ENCODE measurements around the gene CEP170B. TPM values are rescaled to one million over a fixed set of nuclear protein-coding genes. Genes with fewer than 3 reads are reported as not detected.
A peak's percentile ranks its signal among the peaks of the same experiment; 100 is the strongest.

Gene CEP170B
- total RNA-seq, 1 donor from 2014 or later: 14.4 TPM

DNA sequence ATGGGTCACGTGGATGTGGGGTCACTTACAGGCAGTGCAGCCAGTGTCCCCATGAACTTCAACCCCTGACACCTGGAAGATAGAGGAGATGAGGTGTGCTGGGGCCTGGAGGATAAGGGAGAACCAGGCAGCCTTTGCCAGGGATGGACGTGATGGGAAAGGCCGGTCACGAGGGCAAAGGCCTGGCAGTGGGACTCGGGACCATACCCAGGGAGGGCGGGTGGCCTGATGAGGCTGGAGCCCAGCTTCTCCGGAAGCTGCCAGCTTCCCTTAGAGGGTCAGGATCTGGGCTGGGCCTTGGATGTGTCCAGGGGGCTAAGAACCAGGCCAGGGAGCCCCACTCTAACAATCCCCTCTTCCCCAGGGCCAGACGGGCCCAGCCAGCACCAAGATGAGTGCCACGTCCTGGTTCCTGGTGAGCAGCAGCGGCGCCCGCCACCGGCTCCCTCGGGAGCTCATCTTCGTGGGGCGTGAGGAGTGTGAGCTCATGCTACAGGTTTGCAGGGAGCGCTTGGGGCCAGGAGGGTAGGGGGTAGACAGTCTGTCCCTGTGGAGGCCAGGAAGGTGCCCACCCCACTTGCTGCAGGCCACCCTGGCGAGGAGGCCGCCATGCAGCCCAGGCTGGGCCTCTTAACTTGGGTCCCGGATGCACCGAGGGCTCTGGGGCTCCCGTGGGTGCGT is 3.1 kb downstream of the CEP170B start:
- Mint-ChIP-seq H3K27ac (ENCODE audit: unreplicated experiment) (no peak overlapping the region), H3K4me1 (no peaks in the 10 kb centered on the region), H3K27me3 (ENCODE audit: low read depth) (peaks cover 24% of the 10 kb centered on the region), H3K36me3 (ENCODE audit: low read depth) (no peaks in the 10 kb centered on the region), H3K4me3 (no peak overlapping the region), H3K9me3 (no peaks in the 10 kb centered on the region)
- no peak for DNase-seq (ENCODE audit: low read depth, low spot score)
- TF ChIP-seq, protein P1, sequence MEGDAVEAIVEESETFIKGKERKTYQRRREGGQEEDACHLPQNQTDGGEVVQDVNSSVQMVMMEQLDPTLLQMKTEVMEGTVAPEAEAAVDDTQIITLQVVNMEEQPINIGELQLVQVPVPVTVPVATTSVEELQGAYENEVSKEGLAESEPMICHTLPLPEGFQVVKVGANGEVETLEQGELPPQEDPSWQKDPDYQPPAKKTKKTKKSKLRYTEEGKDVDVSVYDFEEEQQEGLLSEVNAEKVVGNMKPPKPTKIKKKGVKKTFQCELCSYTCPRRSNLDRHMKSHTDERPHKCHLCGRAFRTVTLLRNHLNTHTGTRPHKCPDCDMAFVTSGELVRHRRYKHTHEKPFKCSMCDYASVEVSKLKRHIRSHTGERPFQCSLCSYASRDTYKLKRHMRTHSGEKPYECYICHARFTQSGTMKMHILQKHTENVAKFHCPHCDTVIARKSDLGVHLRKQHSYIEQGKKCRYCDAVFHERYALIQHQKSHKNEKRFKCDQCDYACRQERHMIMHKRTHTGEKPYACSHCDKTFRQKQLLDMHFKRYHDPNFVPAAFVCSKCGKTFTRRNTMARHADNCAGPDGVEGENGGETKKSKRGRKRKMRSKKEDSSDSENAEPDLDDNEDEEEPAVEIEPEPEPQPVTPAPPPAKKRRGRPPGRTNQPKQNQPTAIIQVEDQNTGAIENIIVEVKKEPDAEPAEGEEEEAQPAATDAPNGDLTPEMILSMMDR (conservative IDR thresholded peaks at IDR 0.05): no peak

- TF ChIP-seq, protein P1 (conservative IDR thresholded peaks at IDR 0.05): no peak
- H3K27ac Mint-ChIP-seq (ENCODE audit: unreplicated experiment): no peak overlapping the region
- no peak overlapping the region for H3K4me3 Mint-ChIP-seq
- H3K9me3 Mint-ChIP-seq: no peaks in the 10 kb centered on the region
- H3K36me3 Mint-ChIP-seq (ENCODE audit: low read depth): no peaks in the 10 kb centered on the region
- no peak for DNase-seq (ENCODE audit: low read depth, low spot score)
- peaks cover 24% of the 10 kb centered on the region for H3K27me3 Mint-ChIP-seq (ENCODE audit: low read depth)
- no peaks in the 10 kb centered on the region for H3K4me1 Mint-ChIP-seq
Measured at GRCh38 chr14:104868811-104869572, 3.9 kb downstream of the CEP170B start.

- TF ChIP-seq, protein P1 (conservative IDR thresholded peaks at IDR 0.05): no peak
- no peak for DNase-seq (ENCODE audit: low read depth, low spot score)
- Mint-ChIP-seq H3K4me3 (no peak overlapping the region), H3K27me3 (ENCODE audit: low read depth) (peaks cover 24% of the 10 kb centered on the region), H3K36me3 (ENCODE audit: low read depth) (no peaks in the 10 kb centered on the region), H3K27ac (ENCODE audit: unreplicated experiment) (no peak overlapping the region), H3K4me1 (no peaks in the 10 kb centered on the region), H3K9me3 (no peaks in the 10 kb centered on the region)
Measured at GRCh38 chr14:104869669-104870367, 4.8 kb downstream of the CEP170B start.

DNA sequence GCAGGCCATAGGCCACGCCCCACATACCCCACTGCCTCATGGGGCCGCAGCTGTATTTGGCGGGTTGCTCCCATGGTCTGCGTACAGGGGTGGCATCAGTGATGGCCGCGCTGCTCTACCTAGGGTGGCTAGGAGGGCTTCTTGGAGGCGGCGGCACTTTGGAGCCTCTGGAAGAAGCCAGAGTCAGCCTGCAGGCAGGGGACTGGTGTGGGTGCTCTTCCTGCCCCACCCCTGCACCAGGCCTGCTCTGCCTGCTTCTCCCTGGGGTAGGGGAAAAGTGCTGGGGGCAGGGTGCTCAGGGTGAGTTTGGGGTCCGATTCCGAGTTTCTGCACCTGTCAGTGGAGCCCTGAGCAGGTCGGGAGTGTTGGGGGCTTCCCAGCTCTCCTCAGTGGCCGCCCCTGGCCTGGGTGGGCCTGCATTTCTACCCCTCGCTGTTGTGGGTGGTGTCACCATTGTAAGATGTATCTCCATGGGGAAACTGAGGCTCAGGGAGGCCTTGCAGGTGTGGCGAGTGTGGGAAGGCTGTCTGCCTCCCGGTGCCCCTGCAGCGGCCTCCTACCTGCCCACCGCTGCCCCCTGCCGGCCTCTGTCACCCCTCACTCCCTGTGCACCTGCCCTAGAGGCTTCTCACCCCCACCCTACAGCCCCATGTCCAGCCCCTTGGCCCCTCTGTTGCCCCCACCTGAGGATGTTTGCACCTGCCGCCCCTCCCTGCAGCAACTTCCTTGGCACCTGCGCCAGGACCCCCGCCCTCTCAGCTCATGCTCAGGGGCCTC is 5.5 kb downstream of the CEP170B start:
- no peak for DNase-seq (ENCODE audit: low read depth, low spot score)
- Mint-ChIP-seq H3K4me1 (no peaks in the 10 kb centered on the region), H3K27ac (ENCODE audit: unreplicated experiment) (no peak overlapping the region), H3K36me3 (ENCODE audit: low read depth) (no peaks in the 10 kb centered on the region), H3K4me3 (no peak overlapping the region), H3K9me3 (no peaks in the 10 kb centered on the region), H3K27me3 (ENCODE audit: low read depth) (peaks cover 24% of the 10 kb centered on the region)
- TF ChIP-seq, protein P1 (conservative IDR thresholded peaks at IDR 0.05): peak; percentile 54

- TF ChIP-seq, protein P1 (conservative IDR thresholded peaks at IDR 0.05): no peak
- Mint-ChIP-seq H3K9me3 (no peaks in the 10 kb centered on the region), H3K4me3 (no peak overlapping the region), H3K36me3 (ENCODE audit: low read depth) (no peaks in the 10 kb centered on the region), H3K27me3 (ENCODE audit: low read depth) (peaks cover 19% of the 10 kb centered on the region), H3K27ac (ENCODE audit: unreplicated experiment) (no peak overlapping the region), H3K4me1 (no peaks in the 10 kb centered on the region)
- no peak for DNase-seq (ENCODE audit: low read depth, low spot score)
Measured at GRCh38 chr14:104871145-104871655, 6.1 kb downstream of the CEP170B start.
